H1 (cell line): Measurements from ENCODE around the gene INPP5A. TPM values are rescaled to one million over a fixed set of nuclear protein-coding genes. Genes with fewer than 3 reads are reported as not detected.

Experiments
- CTCF ChIA-PET: fragments of 300-600 bp; sonication (Branson Sonifier 250); formaldehyde crosslinking; loops from one replicate; lab custom pipeline; 2021; ENCODE audit not compliant: partially characterized antibody; lab: Charles Lee
- POLR2A ChIA-PET: fragments of 300-600 bp; sonication (Branson Sonifier 250); formaldehyde crosslinking; loops from one replicate; lab custom pipeline; 2021; ENCODE audit warnings: inconsistent platforms; ENCODE audit not compliant: partially characterized antibody; lab: Charles Lee
- DNase-seq, 2 experiments: peaks; one replicate each; pipeline versions ENCODE4 v3.0.0 to v3.0.0-alpha.2; 2010 to 2022; ENCODE audit warnings: low spot score in 2 of 2, low read depth in 1 of 2, mixed read lengths in 1 of 2
- FAIRE-seq: peaks from 2 replicates; lab custom pipeline; 2011; peaks lifted over from hg19 to GRCh38; lab: Jason Lieb, UNC
- H2AFZ ChIP-seq: 2 replicates; pipeline ENCODE4 v1.8.1; 2012; ENCODE audit warnings: low read length, inconsistent platforms
- H2AK5ac ChIP-seq: 2 replicates; pipeline ENCODE4 v1.6.1; 2013; ENCODE audit warnings: low read depth, low read length
- H2BK120ac ChIP-seq: replicated peaks from 2 replicates; pipeline ENCODE3; 2013; ENCODE audit warnings: low read depth, low read length, inconsistent platforms
- H2BK12ac ChIP-seq: 2 replicates; pipeline ENCODE4 v1.6.1; 2013; ENCODE audit warnings: low read depth, low read length
- H2BK15ac ChIP-seq: 2 replicates; pipeline ENCODE4 v1.6.1; 2013; ENCODE audit warnings: low read length
- H2BK20ac ChIP-seq: 2 replicates; pipeline ENCODE4 v1.6.1; 2013; ENCODE audit warnings: low read length
- H2BK5ac ChIP-seq: 2 replicates; pipeline ENCODE4 v1.6.1; 2013; ENCODE audit warnings: low read depth, low read length
- H3K14ac ChIP-seq: 2 replicates; pipeline ENCODE4 v1.6.1; 2013; ENCODE audit warnings: inconsistent platforms; ENCODE audit not compliant: insufficient read length
- H3K18ac ChIP-seq: 2 replicates; pipeline ENCODE4 v1.6.1; 2013; ENCODE audit warnings: low read length; ENCODE audit errors: extremely low read depth
- H3K23ac ChIP-seq: 2 replicates; pipeline ENCODE4 v1.6.1; 2013; ENCODE audit warnings: inconsistent platforms; ENCODE audit not compliant: insufficient read length
- H3K23me2 ChIP-seq: 2 replicates; pipeline ENCODE4 v1.6.1; 2013; ENCODE audit warnings: low read depth, low read length
- H3K27ac ChIP-seq: 2 replicates; pipeline ENCODE4 v1.6.1; 2011; ENCODE audit warnings: low read depth, low read length, inconsistent platforms
- H3K27me3 ChIP-seq, 4 experiments: replicated peaks in 1 of 4; 1 replicate in 1 of 4; 2 replicates in 3 of 4; pipeline versions ENCODE4 v1.6.1 to v1.8.1; 2011 to 2013; ENCODE audit warnings: low read length in 3 of 4, mild to moderate bottlenecking in 3 of 4, inconsistent platforms in 2 of 4, mixed read lengths in 2 of 4, moderate library complexity in 1 of 4; ENCODE audit not compliant: control insufficient read depth in 3 of 4, insufficient read depth in 3 of 4; ENCODE audit errors: extremely low read depth in 1 of 4
- H3K36me3 ChIP-seq, 4 experiments: 2 replicates each; pipeline versions ENCODE4 v1.6.1 to v1.8.1; 2011 to 2013; ENCODE audit warnings: mild to moderate bottlenecking in 4 of 4, low read length in 3 of 4, moderate library complexity in 2 of 4, control low read depth in 1 of 4, inconsistent platforms in 1 of 4; ENCODE audit not compliant: insufficient read depth in 4 of 4, control insufficient read depth in 2 of 4
- H3K4ac ChIP-seq: replicated peaks from 2 replicates; pipeline ENCODE3; 2013; ENCODE audit warnings: low read length, low read depth, mixed read lengths, inconsistent platforms; ENCODE audit not compliant: insufficient read length
- H3K4me1 ChIP-seq, 4 experiments: replicated peaks in 1 of 4; 1 replicate in 1 of 4; 2 replicates in 3 of 4; pipeline versions ENCODE4 v1.6.1 to v1.8.1; 2011 to 2013; ENCODE audit warnings: low read length in 3 of 4, inconsistent platforms in 2 of 4, mixed read lengths in 1 of 4; ENCODE audit not compliant: insufficient read depth in 4 of 4, control insufficient read depth in 3 of 4
- H3K4me2 ChIP-seq, 2 experiments: 2 replicates each; pipeline versions ENCODE4 v1.6.1 to v1.8.1; 2011 to 2013; ENCODE audit warnings: low read depth in 2 of 2, low read length in 2 of 2, control low read depth in 1 of 2, inconsistent platforms in 1 of 2, mild to moderate bottlenecking in 1 of 2; ENCODE audit not compliant: insufficient read depth in 1 of 2
- H3K4me3 ChIP-seq, 4 experiments: fragments of 200-600, 300-600 bp in 1 of 4; sonication (generic), shearing (Covaris generic), sonication (Bioruptor Twin) in 1 of 4; 2 replicates each; pipeline versions ENCODE4 v1.5.1 to v1.8.1; 2011 to 2016; ENCODE audit warnings: low read length in 4 of 4, low read depth in 3 of 4, control low read depth in 2 of 4, inconsistent platforms in 2 of 4, mild to moderate bottlenecking in 2 of 4, mixed read lengths in 1 of 4, moderate library complexity in 1 of 4; ENCODE audit not compliant: insufficient read depth in 2 of 4; ENCODE audit errors: extremely low read depth in 1 of 4
- H3K56ac ChIP-seq: replicated peaks from 2 replicates; pipeline ENCODE3; 2013; ENCODE audit warnings: low read depth, mild to moderate bottlenecking, mixed read lengths, low read length, inconsistent platforms; ENCODE audit not compliant: insufficient read length
- H3K79me1 ChIP-seq: 2 replicates; pipeline ENCODE4 v1.6.1; 2013; ENCODE audit warnings: low read depth, low read length, control low read depth
- H3K79me2 ChIP-seq, 2 experiments: 2 replicates each; pipeline versions ENCODE4 v1.6.1 to v1.8.1; 2012 to 2013; ENCODE audit warnings: low read length in 2 of 2, mild to moderate bottlenecking in 2 of 2, inconsistent platforms in 1 of 2; ENCODE audit not compliant: insufficient read depth in 2 of 2, control insufficient read depth in 1 of 2
- H3K9ac ChIP-seq, 4 experiments: replicated peaks in 1 of 4; 1 replicate in 1 of 4; 2 replicates in 3 of 4; pipeline versions ENCODE4 v1.6.1 to v1.8.1; 2011 to 2013; ENCODE audit warnings: low read depth in 3 of 4, low read length in 3 of 4, control low read depth in 2 of 4, mild to moderate bottlenecking in 2 of 4, moderate library complexity in 2 of 4, inconsistent platforms in 1 of 4; ENCODE audit errors: extremely low read depth in 1 of 4
- H3K9me3 ChIP-seq, 2 experiments: 2 replicates each; pipeline versions ENCODE4 v1.6.1 to v1.8.1; 2012 to 2013; ENCODE audit warnings: mild to moderate bottlenecking in 2 of 2, moderate library complexity in 2 of 2, control low read depth in 1 of 2, inconsistent platforms in 1 of 2, low read depth in 1 of 2, low read length in 1 of 2, mixed read lengths in 1 of 2; ENCODE audit not compliant: insufficient read depth in 2 of 2
- H4K20me1 ChIP-seq, 2 experiments: replicated peaks in 1 of 2; 2 replicates each; pipeline versions ENCODE3 to v1.8.1; 2011 to 2013; ENCODE audit warnings: inconsistent platforms in 2 of 2, low read length in 2 of 2, mild to moderate bottlenecking in 1 of 2; ENCODE audit not compliant: insufficient read depth in 2 of 2, control insufficient read depth in 1 of 2
- H4K5ac ChIP-seq: 2 replicates; pipeline ENCODE4 v1.6.1; 2013; ENCODE audit warnings: low read length, low read depth, mixed read lengths, inconsistent platforms; ENCODE audit not compliant: insufficient read length
- H4K8ac ChIP-seq: 2 replicates; pipeline ENCODE4 v1.8.0; 2013; ENCODE audit warnings: mild to moderate bottlenecking, moderate library complexity, low read length, inconsistent platforms; ENCODE audit not compliant: insufficient read depth; ENCODE audit errors: extremely low read depth
- H4K91ac ChIP-seq: replicated peaks from 2 replicates; pipeline ENCODE3; 2013; ENCODE audit warnings: low read length, mixed read lengths, inconsistent platforms; ENCODE audit not compliant: insufficient read length
- BCL11A ChIP-seq, 2 experiments: IDR thresholded peaks; one replicate each; pipeline ENCODE4 v1.6.1; 2011; ENCODE audit warnings: low read depth in 2 of 2, low read length in 2 of 2, mild to moderate bottlenecking in 2 of 2
- CBX5 ChIP-seq: fragments of 300-800, 300-1000 bp; sonication (generic); IDR thresholded peaks from 2 replicates; pipeline ENCODE4 v1.7.1; 2016; ENCODE audit warnings: antibody characterized with exemption, low read length, low read depth
- CHD1 ChIP-seq: IDR thresholded peaks from 2 replicates; pipeline ENCODE4 v1.6.1; 2012; ENCODE audit warnings: low read depth, low read length, improper control_type of control experiment
- CREB1 ChIP-seq: IDR thresholded peaks from 2 replicates; pipeline ENCODE4 v1.6.1; 2012; ENCODE audit warnings: inconsistent platforms
- EZH2 ChIP-seq: fragments of 200-600 bp; sonication (generic); IDR thresholded peaks from 2 replicates; pipeline ENCODE4 v1.7.1; 2012; ENCODE audit warnings: low read depth, mild to moderate bottlenecking, moderate library complexity, low read length, inconsistent platforms; ENCODE audit not compliant: severe bottlenecking
- FOSL1 ChIP-seq: IDR thresholded peaks from 2 replicates; pipeline ENCODE4 v1.6.1; 2011; ENCODE audit warnings: mild to moderate bottlenecking, low read depth, low read length, moderate library complexity; ENCODE audit not compliant: insufficient read depth
- GABPA ChIP-seq: IDR thresholded peaks from 2 replicates; pipeline ENCODE4 v1.6.1; 2011; ENCODE audit warnings: mild to moderate bottlenecking, low read length, moderate library complexity, borderline replicate concordance; ENCODE audit not compliant: insufficient read depth
- JUN ChIP-seq: IDR thresholded peaks from 2 replicates; pipeline ENCODE4 v1.6.1; 2011; ENCODE audit warnings: low read depth, mild to moderate bottlenecking, improper control_type of control experiment, low read length
- MAFK ChIP-seq: IDR thresholded peaks from 2 replicates; pipeline ENCODE4 v1.6.1; 2012; ENCODE audit warnings: low read depth, mild to moderate bottlenecking, improper control_type of control experiment, low read length
- NANOG ChIP-seq: IDR thresholded peaks from 2 replicates; pipeline ENCODE4 v1.6.1; 2011; ENCODE audit warnings: low read length, low read depth, mild to moderate bottlenecking, inconsistent platforms; ENCODE audit not compliant: insufficient read depth, poor library complexity, severe bottlenecking
- PHF8 ChIP-seq: fragments of 200-600 bp; sonication (generic); conservative IDR thresholded peaks from 2 replicates; pipeline ENCODE4 v1.7.1; 2012; ENCODE audit warnings: low read depth, mild to moderate bottlenecking, inconsistent platforms, low read length, moderate library complexity
- POU5F1 ChIP-seq: IDR thresholded peaks from 2 replicates; pipeline ENCODE4 v1.6.1; 2011; ENCODE audit warnings: low read depth, mild to moderate bottlenecking, low read length, moderate library complexity
- SIN3A ChIP-seq, 2 experiments: IDR thresholded peaks in 1 of 2; conservative IDR thresholded peaks in 1 of 2; 2 replicates each; pipeline ENCODE4 v1.6.1; 2011 to 2012; ENCODE audit warnings: low read length in 2 of 2, improper control_type of control experiment in 1 of 2, low read depth in 1 of 2, mild to moderate bottlenecking in 1 of 2
- TCF12 ChIP-seq: IDR thresholded peaks from 2 replicates; pipeline ENCODE4 v1.6.1; 2011; ENCODE audit warnings: low read depth, mild to moderate bottlenecking, low read length
- ZNF274 ChIP-seq: IDR thresholded peaks from 2 replicates; pipeline ENCODE4 v1.7.0; 2012; ENCODE audit warnings: low read length, borderline replicate concordance; ENCODE audit errors: extremely low read depth
- WGBS, 2 experiments: shearing (Covaris generic) in 1 of 2; methylation state at CpG; one replicate each; pipeline versions ENCODE4 v1.1.6 to v1.1.7; 2013 to 2015; ENCODE audit warnings: low lambda C conversion rate in 2 of 2, mixed read lengths in 2 of 2, inconsistent platforms in 1 of 2, low coverage in 1 of 2, missing lambda C conversion rate in 1 of 2; ENCODE audit not compliant: insufficient replicate concordance in 2 of 2, insufficient coverage in 1 of 2, insufficient read length in 1 of 2; ENCODE audit errors: extremely low coverage in 1 of 2, missing lambda C conversion rate in 1 of 2; 5-methylcytosine and 5-hydroxymethylcytosine counted together
- polyA plus RNA-seq, 7 experiments: library from polyadenylated mRNA; depleted of rRNA in 3 of 7; stranded (reverse) in 5 of 7; unstranded in 2 of 7; fragments of >200 nt in 5 of 7; fragments of 200-250 nt in 2 of 7; gene quantifications; 1 replicate in 5 of 7; 2 replicates in 1 of 7; 4 replicates in 1 of 7; pipeline versions ENCODE4 v1.2.1 to v1.2.3, GENCODE V29; 2011 to 2013; ENCODE audit warnings: missing spikeins in 2 of 7, mixed read lengths in 2 of 7
- total RNA-seq: library from RNA; stranded (reverse); fragmentation: NEBNext Ultra II Directional; extraction: Animal tissue kit (Norgen Biotek cat#: 25700); gene quantifications from 2 replicates; pipeline ENCODE4 v1.2.1, GENCODE V29; 2021

INPP5A gene
- total and polyA plus RNA-seq, 2 of the 8 experiments (the other 6 are each of a cell fraction or from before 2014, with no cell fraction given), result 19.7 to 27.5 TPM

DNA sequence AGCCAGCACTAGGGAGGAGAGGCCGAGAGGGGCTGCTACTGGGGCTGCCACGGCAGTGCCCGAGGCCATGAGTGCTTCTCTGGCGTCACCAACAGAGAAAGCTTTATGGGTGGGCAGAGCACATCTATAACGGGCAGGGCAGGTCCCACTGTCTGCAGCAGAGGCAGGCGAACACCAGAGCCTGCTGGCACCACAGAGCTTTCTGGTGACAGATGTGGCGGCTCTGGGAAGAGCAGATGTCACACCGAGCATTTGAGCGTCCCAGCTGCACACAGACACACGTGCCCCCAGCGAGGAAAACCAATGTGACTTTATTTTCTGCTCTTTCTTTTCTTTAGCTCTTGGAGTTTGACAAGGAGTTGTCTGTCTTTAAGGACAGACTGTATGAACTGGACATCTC, 227.8 kb downstream of the INPP5A start:
- Histone ChIP-seq H3K79me1 (no peaks in the 10 kb centered on the region), H4K5ac (no peak overlapping the region), H3K36me3 (no peaks in the 10 kb centered on the region), H3K79me2 (no peaks in the 10 kb centered on the region), H4K91ac (no peak overlapping the region), H3K18ac (no peak overlapping the region), H3K23me2 (no peaks in the 10 kb centered on the region), H2BK20ac (no peak overlapping the region), H2BK12ac (no peak overlapping the region)
- no peak for DNase-seq
- TF ChIP-seq POU5F1 (no peak), FOSL1 (no peak), TCF12 (no peak), GABPA (no peak), BCL11A (IDR thresholded peaks at IDR 0.05; ENCODE audit: low read depth in 2 of 2, low read length in 2 of 2) (no peak), ZNF274 (no peak), NANOG (no peak), JUN (no peak), EZH2 (no peak), PHF8 (no peak), CHD1 (no peak), CREB1 (no peak), MAFK (no peak), SIN3A (conservative IDR thresholded peaks at IDR 0.05 in 1 of 2, IDR thresholded peaks at IDR 0.05 in 1 of 2; ENCODE audit: low read depth in 1 of 2, low read length in 2 of 2) (no peak), CBX5 (no peak)
- TF ChIP-seq, all 59 proteins: peak for 0
- Histone ChIP-seq H3K23ac (no peak overlapping the region), H3K4me3 (no peak overlapping the region), H4K20me1 (peaks cover 0 to 6% of the 10 kb centered on the region in 2 experiments), H3K4me2 (no peak overlapping the region), H2AFZ (no peak overlapping the region), H3K27ac (no peak overlapping the region), H3K4me1 (no peaks in the 10 kb centered on the region; a peak in 1 of 7 replicates), H4K8ac (no peak overlapping the region), H2BK5ac (no peak overlapping the region; the same call in 1 of the 2 replicates), H3K9me3 (peaks cover 8 to 12% of the 10 kb centered on the region in 2 experiments; a peak in 2 of 4 replicates), H2BK15ac (no peak overlapping the region), H3K9ac (no peak overlapping the region; a peak in 1 of 7 replicates), H2BK120ac (no peak overlapping the region), H3K14ac (no peak overlapping the region), H3K56ac (no peak overlapping the region), H2AK5ac (no peak overlapping the region), H3K27me3 (no peaks in the 10 kb centered on the region), H3K4ac (no peak overlapping the region)
- ChIA-PET POLR2A (no interaction called here), CTCF (interaction anchor here (0.9 to 1.3 kb wide), 3 partner anchors 29 to 114 kb away, joined by 3 to 4 read pairs (median 3); no protein-coding TSS in a partner anchor)
- no peak for FAIRE-seq
- 88% methylated on average over 11 of the region's 11 CpGs; no CpG with 5 or more reads in 1 of the 2 experiments for WGBS, 2 experiments
